ENCODE data around the gene NIPSNAP3A.

- TF ChIP-seq, protein P1, sequence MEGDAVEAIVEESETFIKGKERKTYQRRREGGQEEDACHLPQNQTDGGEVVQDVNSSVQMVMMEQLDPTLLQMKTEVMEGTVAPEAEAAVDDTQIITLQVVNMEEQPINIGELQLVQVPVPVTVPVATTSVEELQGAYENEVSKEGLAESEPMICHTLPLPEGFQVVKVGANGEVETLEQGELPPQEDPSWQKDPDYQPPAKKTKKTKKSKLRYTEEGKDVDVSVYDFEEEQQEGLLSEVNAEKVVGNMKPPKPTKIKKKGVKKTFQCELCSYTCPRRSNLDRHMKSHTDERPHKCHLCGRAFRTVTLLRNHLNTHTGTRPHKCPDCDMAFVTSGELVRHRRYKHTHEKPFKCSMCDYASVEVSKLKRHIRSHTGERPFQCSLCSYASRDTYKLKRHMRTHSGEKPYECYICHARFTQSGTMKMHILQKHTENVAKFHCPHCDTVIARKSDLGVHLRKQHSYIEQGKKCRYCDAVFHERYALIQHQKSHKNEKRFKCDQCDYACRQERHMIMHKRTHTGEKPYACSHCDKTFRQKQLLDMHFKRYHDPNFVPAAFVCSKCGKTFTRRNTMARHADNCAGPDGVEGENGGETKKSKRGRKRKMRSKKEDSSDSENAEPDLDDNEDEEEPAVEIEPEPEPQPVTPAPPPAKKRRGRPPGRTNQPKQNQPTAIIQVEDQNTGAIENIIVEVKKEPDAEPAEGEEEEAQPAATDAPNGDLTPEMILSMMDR (IDR thresholded peaks at IDR 0.05; ENCODE audit: low read depth, low read length) = no peak
- TF ChIP-seq, protein P2, sequence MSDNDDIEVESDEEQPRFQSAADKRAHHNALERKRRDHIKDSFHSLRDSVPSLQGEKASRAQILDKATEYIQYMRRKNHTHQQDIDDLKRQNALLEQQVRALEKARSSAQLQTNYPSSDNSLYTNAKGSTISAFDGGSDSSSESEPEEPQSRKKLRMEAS (IDR thresholded peaks at IDR 0.05; ENCODE audit: low read depth, low read length) = no peak
These were observed 46.6 kb downstream of the NIPSNAP3A start for GRCh38 chr9:104794070-104794469.
